ENCODE data around the gene STX2. TPM values are rescaled to one million over a fixed set of nuclear protein-coding genes. Genes with fewer than 3 reads are reported as not detected.

STX2 gene
- total RNA-seq, 4 donors from 2014 or later = 2.9 to 14.7 (median 4.7) TPM

GRCh38 chr12:130826151-130826801, 12.8 kb downstream of the STX2 start:
- no peak overlapping the region for H3K4me3 ChIP-seq (ENCODE audit: low read depth, poor library complexity, severe bottlenecking)
- DNase-seq (ENCODE audit: low spot score in 2 of 2) = peak in 1 of 2 donors; percentile 84
- 71 to 75% methylated on average over 21 of the region's 21 CpGs for WGBS, 2 donors
- intact Hi-C loops (cut with DNase I; ENCODE audit: low total_unique reads) = no loop called here
- TF ChIP-seq POLR2A (IDR thresholded peaks at IDR 0.05) (no peak), CTCF (IDR thresholded peaks at IDR 0.05) (no peak)

- 86 to 89% methylated on average over 6 of the region's 6 CpGs for WGBS, 2 donors
- DNase-seq (ENCODE audit: low spot score in 2 of 2) = no peak
- no peak overlapping the region for H3K4me3 ChIP-seq (ENCODE audit: low read depth, poor library complexity, severe bottlenecking)
- intact Hi-C loops (cut with DNase I; ENCODE audit: low total_unique reads) = no loop called here
- no peak for TF ChIP-seq CTCF (IDR thresholded peaks at IDR 0.05)
- TF ChIP-seq POLR2A (IDR thresholded peaks at IDR 0.05) = no peak
These were observed 13.3 kb downstream of the STX2 start for GRCh38 chr12:130825771-130826150.

- intact Hi-C loops (cut with DNase I; ENCODE audit: low total_unique reads) = loop anchor here (10.0 kb wide), 1 partner anchor 55 kb away; no protein-coding TSS in a partner anchor
- DNase-seq (ENCODE audit: low spot score in 2 of 2) = no peak
- TF ChIP-seq CTCF (IDR thresholded peaks at IDR 0.05) = no peak
- TF ChIP-seq POLR2A (IDR thresholded peaks at IDR 0.05) = no peak
- 88 to 90% methylated on average over 12 of the region's 12 CpGs for WGBS, 2 donors
- no peak overlapping the region for H3K4me3 ChIP-seq (ENCODE audit: low read depth, poor library complexity, severe bottlenecking)
These were observed 19.4 kb downstream of the STX2 start for GRCh38 chr12:130819681-130820080.

- H3K4me3 ChIP-seq (ENCODE audit: low read depth, poor library complexity, severe bottlenecking) = peak overlapping the region; percentile 17
- DNase-seq (ENCODE audit: low spot score in 2 of 2) = peak; percentile 33 to 92
- intact Hi-C loops (cut with DNase I; ENCODE audit: low total_unique reads) = loop anchor here (10.0 kb wide), 1 partner anchor 54 kb away; no protein-coding TSS in a partner anchor
- TF ChIP-seq POLR2A (IDR thresholded peaks at IDR 0.05) = no peak
- no peak for TF ChIP-seq CTCF (IDR thresholded peaks at IDR 0.05)
- 16 to 27% methylated on average over 55 to 58 of the region's 58 CpGs for WGBS, 2 donors
These were observed 20.1 kb downstream of the STX2 start for GRCh38 chr12:130818635-130819576.

GRCh38 chr12:130818272-130818634, 20.8 kb downstream of the STX2 start:
- DNase-seq (ENCODE audit: low spot score in 2 of 2) = no peak
- intact Hi-C loops (cut with DNase I; ENCODE audit: low total_unique reads) = loop anchor here (10.0 kb wide), 1 partner anchor 53 kb away; no protein-coding TSS in a partner anchor
- peak overlapping the region; percentile 17 for H3K4me3 ChIP-seq (ENCODE audit: low read depth, poor library complexity, severe bottlenecking)
- WGBS, 2 donors = 13 to 43% methylated on average over 13 to 14 of the region's 14 CpGs
- no peak for TF ChIP-seq POLR2A (IDR thresholded peaks at IDR 0.05)
- TF ChIP-seq CTCF (IDR thresholded peaks at IDR 0.05) = no peak

Data from lower leg skin (tissue), 4 donors.